ENCODE data around the gene CLN6. TPM values are rescaled to one million over a fixed set of nuclear protein-coding genes. Genes with fewer than 3 reads are reported as not detected.

The CLN6 gene
- total RNA-seq, 1 experiment from 2014 or later = 31.4 TPM

DNA sequence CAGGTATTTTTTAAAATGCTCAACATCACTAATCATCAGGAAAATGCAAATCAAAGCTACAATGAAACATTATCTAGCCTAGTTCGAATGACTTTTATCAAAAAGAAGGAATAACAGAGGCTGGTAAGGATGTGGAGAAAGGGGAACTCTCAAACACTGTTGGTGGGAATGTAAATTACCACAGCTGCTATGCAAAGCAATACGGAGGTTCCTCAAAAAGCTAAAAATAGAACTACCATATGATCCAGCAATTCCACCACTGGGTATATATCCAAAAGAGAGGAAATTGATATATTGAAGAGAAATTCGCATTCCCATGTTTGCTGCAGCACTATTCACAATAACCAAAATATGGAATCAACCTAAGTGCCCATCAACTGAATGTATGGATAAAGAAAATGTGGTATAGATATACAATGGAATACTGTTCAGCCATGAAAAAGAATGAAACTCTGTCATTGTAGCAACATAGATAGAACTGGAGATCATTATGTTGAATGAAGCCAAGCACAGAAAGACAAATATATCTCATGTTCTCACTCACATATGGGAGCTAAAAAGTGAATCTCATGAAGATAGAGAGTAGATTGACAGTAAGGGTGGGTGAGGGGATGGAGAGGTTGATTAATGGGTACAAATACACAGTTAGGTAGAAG is 19.7 kb upstream of the CLN6 start:
- POLR2A ChIA-PET = interaction anchor here (1.1 to 1.3 kb wide), 2 partner anchors 45 to 58 kb away, joined by 3 to 4 read pairs; no protein-coding TSS in a partner anchor
- Mint-ChIP-seq H3K36me3 (ENCODE audit: insufficient read depth, unreplicated experiment) (no peaks in the 10 kb centered on the region), H3K4me3 (ENCODE audit: unreplicated experiment) (no peak overlapping the region), H3K27ac (ENCODE audit: low read depth, unreplicated experiment) (no peak overlapping the region), H3K27me3 (ENCODE audit: insufficient read depth, unreplicated experiment) (no peaks in the 10 kb centered on the region), H3K9me3 (ENCODE audit: unreplicated experiment) (no peaks in the 10 kb centered on the region), H3K4me1 (ENCODE audit: insufficient read depth, unreplicated experiment) (no peaks in the 10 kb centered on the region)
- CTCF ChIA-PET = interaction anchor here (0.6 to 7.4 kb wide), 2 partner anchors 55 to 57 kb away, joined by 3 to 97 read pairs; no protein-coding TSS in a partner anchor
- intact Hi-C loops (cut with micrococcal nuclease) = no loop called here
- DNase-seq (ENCODE audit: unreplicated experiment) = no peak
- BruUV-seq (replicated peaks) = no TSS peak
- no peak for TF ChIP-seq CTCF (IDR thresholded peaks at IDR 0.05; ENCODE audit: unreplicated experiment)

GRCh38 chr15:68244235-68244634 is 14.7 kb upstream of the CLN6 start:
- intact Hi-C loops (cut with micrococcal nuclease) = no loop called here
- CTCF ChIA-PET = interaction anchor here (1.5 kb wide), 1 partner anchor 9 kb away, joined by 6 read pairs; no protein-coding TSS in a partner anchor
- no peaks in the 10 kb centered on the region for H3K4me1 Mint-ChIP-seq (ENCODE audit: insufficient read depth, unreplicated experiment)
- no peaks in the 10 kb centered on the region for H3K27me3 Mint-ChIP-seq (ENCODE audit: insufficient read depth, unreplicated experiment)
- no peak overlapping the region for H3K4me3 Mint-ChIP-seq (ENCODE audit: unreplicated experiment)
- TF ChIP-seq CTCF (IDR thresholded peaks at IDR 0.05; ENCODE audit: unreplicated experiment) = no peak
- POLR2A ChIA-PET = interaction anchor here (0.7 to 1.0 kb wide), 4 partner anchors 14 to 394 kb away, joined by 3 to 4 read pairs (median 3); no protein-coding TSS in a partner anchor
- BruUV-seq (replicated peaks) = no TSS peak
- H3K9me3 Mint-ChIP-seq (ENCODE audit: unreplicated experiment) = peaks cover under 1% of the 10 kb centered on the region
- H3K36me3 Mint-ChIP-seq (ENCODE audit: insufficient read depth, unreplicated experiment) = no peaks in the 10 kb centered on the region
- H3K27ac Mint-ChIP-seq (ENCODE audit: low read depth, unreplicated experiment) = no peak overlapping the region
- DNase-seq (ENCODE audit: unreplicated experiment) = no peak

- no peak for DNase-seq (ENCODE audit: unreplicated experiment)
- Mint-ChIP-seq H3K9me3 (ENCODE audit: unreplicated experiment) (peaks cover 7% of the 10 kb centered on the region), H3K36me3 (ENCODE audit: insufficient read depth, unreplicated experiment) (peaks cover 4% of the 10 kb centered on the region), H3K4me1 (ENCODE audit: insufficient read depth, unreplicated experiment) (no peaks in the 10 kb centered on the region), H3K27ac (ENCODE audit: low read depth, unreplicated experiment) (no peak overlapping the region), H3K4me3 (ENCODE audit: unreplicated experiment) (no peak overlapping the region), H3K27me3 (ENCODE audit: insufficient read depth, unreplicated experiment) (no peaks in the 10 kb centered on the region)
- intact Hi-C loops (cut with micrococcal nuclease) = no loop called here
- no peak for TF ChIP-seq CTCF (IDR thresholded peaks at IDR 0.05; ENCODE audit: unreplicated experiment)
- ChIA-PET CTCF (interaction anchor here (0.6 to 1.3 kb wide), 5 partner anchors 12 to 309 kb away, joined by 3 to 7 read pairs (median 3); no protein-coding TSS in a partner anchor), POLR2A (interaction anchor here (1.1 kb wide), 1 partner anchor 187 kb away, joined by 3 read pairs; the partner anchor contains the start of gene PIAS1)
- BruUV-seq (replicated peaks) = no TSS peak
Observed at GRCh38 chr15:68241088-68241935, 11.8 kb upstream of the CLN6 start.

- Mint-ChIP-seq H3K27ac (ENCODE audit: low read depth, unreplicated experiment) (no peak overlapping the region), H3K36me3 (ENCODE audit: insufficient read depth, unreplicated experiment) (peaks cover 4% of the 10 kb centered on the region), H3K27me3 (ENCODE audit: insufficient read depth, unreplicated experiment) (no peaks in the 10 kb centered on the region), H3K4me1 (ENCODE audit: insufficient read depth, unreplicated experiment) (no peaks in the 10 kb centered on the region), H3K9me3 (ENCODE audit: unreplicated experiment) (peaks cover 7% of the 10 kb centered on the region), H3K4me3 (ENCODE audit: unreplicated experiment) (no peak overlapping the region)
- no TSS peak for BruUV-seq (replicated peaks)
- intact Hi-C loops (cut with micrococcal nuclease) = no loop called here
- POLR2A ChIA-PET = interaction anchor here (1.8 kb wide), 1 partner anchor 9 kb away, joined by 11 read pairs; the partner anchor contains the start of gene CLN6
- no peak for DNase-seq (ENCODE audit: unreplicated experiment)
- TF ChIP-seq CTCF (IDR thresholded peaks at IDR 0.05; ENCODE audit: unreplicated experiment) = no peak
- CTCF ChIA-PET = no interaction called here
Observed at GRCh38 chr15:68239025-68239424, 9.5 kb upstream of the CLN6 start.
